Measurements from ENCODE around the gene PPM1D.
"Not testable (repeated sequence)": the region's sequence is repeated elsewhere in the genome, so short reads cannot be mapped to it uniquely, and the experiment has no call there.

The PPM1D gene

GRCh38 chr17:60599620-60600489, at the start of gene PPM1D:
Gene PPM1D (plus strand): TSS chr17:60600193. CDS start chr17:60600415, 222 bp downstream.
- DNase-seq, result peak; percentile 90 to 97 (median 94)

DNA sequence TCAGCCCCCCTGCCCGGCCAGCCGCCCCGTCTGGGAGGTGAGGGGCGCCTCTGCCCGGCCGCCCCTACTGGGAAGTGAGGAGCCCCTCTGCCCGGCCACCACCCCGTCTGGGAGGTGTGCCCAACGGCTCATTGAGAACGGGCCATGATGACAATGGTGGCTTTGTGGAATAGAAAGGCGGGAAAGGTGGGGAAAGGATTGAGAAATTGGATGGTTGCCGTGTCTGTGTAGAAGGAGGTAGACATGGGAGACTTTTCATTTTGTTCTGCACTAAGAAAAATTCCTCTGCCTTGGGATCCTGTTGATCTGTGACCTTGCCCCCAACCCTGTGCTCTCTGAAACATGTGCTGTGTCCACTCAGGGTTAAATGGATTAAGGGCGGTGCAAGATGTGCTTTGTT, 47.7 kb upstream of the PPM1D start:
- not testable (repeated sequence) for DNase-seq

GRCh38 chr17:60554377-60554788, 45.6 kb upstream of the PPM1D start:
- DNase-seq, result no peak

GRCh38 chr17:60555786-60556185, 44.2 kb upstream of the PPM1D start:
- DNase-seq, result no peak

- DNase-seq, result no peak
Measured at GRCh38 chr17:60557805-60558204, 42.2 kb upstream of the PPM1D start.

DNA sequence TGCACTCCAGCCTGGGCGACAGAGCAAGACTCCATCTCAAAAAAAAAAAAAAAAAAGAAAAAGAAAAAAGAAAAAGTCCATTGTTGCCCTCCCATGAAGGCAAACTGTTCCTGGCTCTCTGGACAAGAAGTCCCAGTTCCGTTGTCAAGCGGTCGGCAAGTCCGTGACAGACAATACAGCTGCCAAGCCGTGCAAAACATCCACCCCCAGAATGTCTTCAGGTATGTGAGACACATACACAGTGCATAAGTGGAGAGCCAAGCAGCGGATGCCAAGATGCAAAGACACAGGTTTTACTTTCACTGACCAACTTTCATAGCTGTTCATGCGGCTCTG, 40.4 kb upstream of the PPM1D start:
- DNase-seq, result no peak

GRCh38 chr17:60559995-60560859, 39.8 kb upstream of the PPM1D start:
- DNase-seq, result no peak

- no peak for DNase-seq
Measured at GRCh38 chr17:60560860-60561257, 39.1 kb upstream of the PPM1D start.

GRCh38 chr17:60562421-60562820, 37.6 kb upstream of the PPM1D start:
- DNase-seq, result no peak

- DNase-seq, result no peak
Measured at GRCh38 chr17:60563743-60564142, 36.2 kb upstream of the PPM1D start.

GRCh38 chr17:60565233-60565632, 34.8 kb upstream of the PPM1D start:
- no peak for DNase-seq

DNA sequence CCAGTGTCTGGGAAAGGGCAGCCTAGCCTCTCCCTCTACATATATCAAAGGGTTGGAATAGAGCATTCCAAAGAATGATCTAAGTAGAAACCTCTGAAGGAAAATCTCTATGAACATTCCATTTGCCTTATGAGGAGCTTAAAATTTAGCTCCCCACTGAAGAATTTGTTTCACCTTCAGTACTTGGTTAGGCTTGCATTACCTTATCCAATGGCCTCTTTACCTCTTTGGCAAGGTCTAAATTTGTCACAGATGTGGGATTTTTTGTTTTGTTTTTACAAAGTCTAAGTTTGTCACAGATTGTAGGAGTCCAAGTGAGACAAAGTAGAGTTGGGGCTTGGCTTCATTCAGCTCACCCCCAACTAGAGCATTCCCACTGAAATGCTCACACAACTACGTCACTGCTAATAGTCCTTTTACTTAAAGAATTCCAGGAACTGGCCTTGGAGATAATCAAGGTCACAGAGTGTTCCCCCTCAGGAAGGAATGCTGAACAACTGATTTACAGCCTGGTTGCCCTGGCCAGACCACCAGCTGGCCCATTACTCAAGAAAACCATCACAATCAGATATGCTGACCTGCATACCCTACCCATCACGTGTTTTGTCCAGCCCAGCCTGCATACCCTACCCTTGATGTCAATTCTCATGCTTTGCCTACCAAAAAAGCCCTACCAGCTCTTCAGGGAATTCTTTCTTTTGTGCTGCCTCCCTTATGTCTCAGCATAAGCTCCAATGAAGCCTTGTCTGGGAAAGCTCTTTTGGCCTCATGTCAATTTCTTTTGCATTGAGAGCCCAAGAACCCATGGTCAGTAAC, 26.5 kb upstream of the PPM1D start:
- no peak for DNase-seq

DNA sequence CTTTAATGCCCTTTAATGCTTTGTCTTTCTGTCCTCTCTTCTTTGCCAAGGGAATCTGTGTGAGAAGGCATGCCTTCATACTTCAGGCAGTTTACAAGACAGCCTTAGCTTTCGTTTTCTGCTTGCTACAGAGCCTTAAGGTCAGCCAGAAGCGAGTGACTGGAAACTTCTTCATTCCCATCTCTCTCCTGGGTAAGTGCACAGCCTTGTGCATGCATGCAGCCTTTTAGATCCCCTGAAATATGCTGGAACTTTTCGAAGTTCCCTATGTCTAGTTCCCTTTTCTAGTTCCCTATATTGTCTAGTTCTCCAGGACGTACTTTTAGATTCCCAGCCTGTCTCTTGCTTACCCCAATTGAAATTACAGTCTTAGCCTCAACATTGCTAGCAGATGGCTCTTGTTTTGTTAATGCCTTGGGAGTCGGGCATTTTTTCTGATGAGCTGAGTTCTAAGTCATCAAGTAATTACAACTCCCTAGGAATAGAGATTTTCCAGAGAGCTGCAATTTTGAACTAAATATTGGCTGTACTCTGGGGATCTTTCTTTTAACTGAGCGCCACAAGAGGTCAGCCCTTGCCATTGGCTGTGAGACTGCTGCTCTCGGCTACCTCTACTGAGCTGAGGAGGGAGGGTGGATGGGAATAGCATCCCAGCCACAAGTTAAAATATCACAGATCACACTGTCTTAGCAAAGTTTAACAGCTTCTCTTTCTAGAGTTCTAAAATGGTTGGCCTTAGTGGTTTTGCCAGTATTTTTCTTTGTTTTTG, 22.7 kb upstream of the PPM1D start:
- peak in 1 of 6 experiments; percentile 7 for DNase-seq

DNA sequence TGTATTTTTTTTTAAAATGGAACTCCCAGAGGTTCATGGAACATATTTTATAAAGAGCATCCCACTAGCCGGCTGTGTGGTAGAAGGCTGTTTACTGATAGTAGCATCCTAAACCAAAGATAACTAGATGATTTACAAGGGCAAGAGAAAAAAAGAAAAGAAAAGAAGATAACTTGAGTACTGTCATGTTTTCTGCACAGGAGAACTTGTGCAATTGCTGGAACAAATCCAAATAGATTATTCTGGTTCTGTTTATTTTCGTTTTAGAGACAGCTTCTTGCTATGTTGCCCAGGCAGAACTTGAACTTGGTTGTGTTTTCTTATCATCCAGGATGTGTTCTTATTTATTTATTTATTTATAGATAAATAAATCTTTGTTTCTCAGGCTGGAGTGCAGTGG, 20.9 kb upstream of the PPM1D start:
- no peak for DNase-seq

DNA sequence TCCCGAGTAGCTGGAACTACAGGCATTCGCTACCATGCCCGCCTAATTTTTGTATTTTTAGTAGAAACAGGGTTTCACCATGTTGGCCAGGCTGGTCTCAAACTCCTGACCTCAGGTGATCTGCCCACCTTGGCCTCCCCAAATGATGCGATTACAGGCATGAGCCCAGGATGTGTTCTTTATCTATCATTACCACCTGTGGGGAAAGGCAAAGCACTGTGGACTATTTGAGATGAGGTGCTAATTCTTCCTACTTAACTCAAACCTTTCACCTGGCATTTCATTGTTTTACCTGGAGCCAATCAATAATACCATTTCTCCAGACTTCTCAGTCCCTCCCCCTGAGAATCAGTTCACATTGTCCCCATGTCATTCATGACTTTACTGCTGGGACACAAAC, 20.4 kb upstream of the PPM1D start:
- DNase-seq, result no peak

DNA sequence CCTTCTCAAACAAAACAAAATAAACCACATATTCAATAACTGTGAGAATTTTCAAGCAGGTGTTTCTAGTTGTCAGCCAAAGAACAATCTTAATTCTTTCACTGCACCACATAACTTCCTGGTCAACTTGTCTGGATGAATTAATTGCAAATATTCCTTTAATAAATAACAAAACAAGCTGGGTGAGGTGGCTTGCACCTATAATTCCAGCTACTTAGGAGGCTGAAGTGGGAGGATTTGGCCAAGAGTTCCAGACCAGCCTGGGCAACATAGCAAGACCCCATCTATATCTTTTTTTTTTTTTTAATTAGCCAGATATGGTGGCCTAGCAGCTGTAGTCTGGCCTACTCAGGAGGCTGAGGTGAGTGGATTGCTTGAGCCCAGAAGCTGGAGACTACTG, 17.0 kb upstream of the PPM1D start:
- no peak for DNase-seq

DNA sequence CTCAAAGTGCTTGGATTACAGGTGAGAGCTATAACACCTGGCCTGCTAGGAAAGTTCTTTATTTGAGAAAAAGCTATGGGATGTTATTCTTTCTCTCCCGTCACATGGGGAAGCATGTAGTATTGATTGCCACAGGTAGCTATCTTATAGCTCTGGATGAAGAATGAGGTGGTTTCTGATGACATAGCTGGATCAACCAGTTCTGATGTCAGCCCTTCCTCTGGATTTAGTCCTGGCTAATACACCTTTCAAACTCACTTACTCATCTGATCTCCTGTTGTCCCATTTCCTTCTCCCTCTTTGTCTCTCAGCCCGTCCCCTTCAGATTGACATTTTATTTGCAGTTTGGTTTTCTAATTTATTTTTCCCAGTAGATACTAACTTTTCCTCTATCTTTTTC, 14.1 kb upstream of the PPM1D start:
- DNase-seq, result no peak

DNA sequence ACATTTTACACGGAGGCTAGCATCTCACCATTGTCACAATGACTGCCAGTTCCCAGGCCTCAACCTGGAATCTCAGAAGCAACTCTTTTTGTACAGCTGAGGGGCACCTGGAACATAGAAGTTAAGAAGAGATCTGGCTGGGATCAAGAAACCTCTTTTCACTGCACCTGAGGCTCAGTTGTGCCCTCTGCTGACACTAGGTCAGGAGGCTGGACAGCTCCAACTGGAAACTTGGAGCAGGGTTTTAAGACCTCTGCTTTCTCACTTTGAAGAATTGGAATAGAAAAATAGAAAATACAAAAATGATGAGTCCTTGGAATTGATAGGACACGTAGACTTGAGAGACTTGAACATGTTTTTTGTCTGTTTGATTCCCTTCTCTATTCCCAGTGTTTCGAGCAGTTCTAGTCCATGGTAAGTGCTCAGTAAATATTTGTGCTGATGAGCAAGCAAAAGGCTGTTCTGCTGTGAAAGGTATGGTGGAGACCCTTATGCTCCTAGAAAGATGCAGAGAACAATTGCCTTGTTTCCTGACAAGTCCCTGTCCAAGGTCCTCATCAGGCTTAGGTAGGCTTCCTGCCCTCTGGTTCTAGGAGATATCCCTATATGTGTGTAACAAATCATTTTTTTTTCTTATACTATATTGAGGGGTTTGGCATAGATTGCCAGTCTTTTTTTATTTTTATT, 13.6 kb upstream of the PPM1D start:
- DNase-seq, result no peak

DNA sequence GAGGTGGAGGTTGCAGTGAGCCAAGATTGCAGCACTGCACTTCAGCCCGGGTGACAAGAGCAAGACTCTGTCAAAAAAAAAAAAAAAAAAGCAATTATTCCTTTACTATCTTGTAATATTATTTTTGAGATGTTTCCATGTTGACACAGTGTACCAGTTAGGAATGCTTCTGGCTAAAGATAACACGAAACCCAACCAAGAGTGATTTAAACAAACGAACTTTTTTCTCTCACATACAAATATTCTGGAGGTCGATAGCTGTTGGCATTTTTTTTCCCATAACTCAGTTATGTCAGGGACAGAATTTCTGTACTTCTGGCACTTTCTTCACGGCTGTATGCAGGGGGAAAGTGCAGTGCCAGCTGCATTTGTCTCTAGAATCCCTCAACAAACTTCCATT, 9.9 kb upstream of the PPM1D start:
- DNase-seq, result no peak

GRCh38 chr17:60592750-60593149, 7.2 kb upstream of the PPM1D start:
- no peak for DNase-seq

GRCh38 chr17:60593441-60594036, 6.5 kb upstream of the PPM1D start:
- DNase-seq, result not testable (repeated sequence)
